ENCODE measurements around the gene PPP4C.

The PPP4C gene

DNA sequence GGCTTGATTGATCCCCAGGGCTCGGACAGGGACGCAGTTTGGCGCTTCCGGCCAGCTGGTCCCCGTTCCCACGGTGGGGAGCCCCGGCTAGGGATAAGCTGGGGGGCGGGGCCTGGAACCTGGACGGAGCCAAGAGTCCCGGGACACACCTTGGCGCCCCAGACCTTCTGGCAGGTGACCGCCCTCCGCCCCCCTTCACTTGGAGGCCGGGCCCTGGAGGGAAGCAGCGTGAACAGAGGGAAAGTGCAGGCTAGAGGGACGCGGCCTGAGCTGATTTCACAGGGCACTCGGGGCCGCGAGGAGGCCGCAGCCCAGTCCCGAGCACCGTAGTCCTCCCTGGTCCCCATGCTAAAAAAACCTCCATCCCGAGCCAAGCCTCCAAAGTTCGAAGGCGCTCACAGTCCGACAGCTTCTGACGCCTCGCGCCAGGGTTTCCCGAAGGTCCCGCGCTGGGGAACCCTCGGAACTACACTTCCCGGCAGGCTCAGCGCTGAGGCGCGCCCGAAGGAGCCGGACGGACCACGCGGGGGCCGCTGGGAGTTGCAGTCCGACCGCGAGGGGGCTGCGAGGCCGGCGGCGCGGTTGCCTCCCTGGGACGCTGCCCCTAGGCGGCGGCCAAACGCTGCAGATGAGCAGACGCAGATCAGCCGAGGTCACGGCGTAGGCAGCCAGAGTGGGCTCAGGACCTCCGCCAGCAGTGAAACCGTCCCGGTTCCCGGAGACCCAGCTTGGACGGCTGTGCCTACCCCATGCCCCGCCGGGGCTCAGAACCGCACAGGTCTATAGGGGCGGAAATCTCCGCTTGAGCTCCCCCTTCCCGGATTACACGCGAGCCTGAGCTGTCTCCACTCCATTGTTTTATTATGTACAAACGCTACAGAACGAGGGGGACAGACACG, 15.9 kb downstream of the PPP4C start, which contains the start of gene TBX6:
TSS of gene TBX6 (minus strand) at position 451 of the 899 bp plus-strand sequence. CDS start 731 bp downstream, outside the sequence.
- FAIRE-seq (no peak), DNase-seq (ENCODE audit: insufficient read length, low spot score) (no peak)
- no peak for TF ChIP-seq POLR2A (IDR thresholded peaks at IDR 0.05; ENCODE audit: low read depth, low read length)

DNA sequence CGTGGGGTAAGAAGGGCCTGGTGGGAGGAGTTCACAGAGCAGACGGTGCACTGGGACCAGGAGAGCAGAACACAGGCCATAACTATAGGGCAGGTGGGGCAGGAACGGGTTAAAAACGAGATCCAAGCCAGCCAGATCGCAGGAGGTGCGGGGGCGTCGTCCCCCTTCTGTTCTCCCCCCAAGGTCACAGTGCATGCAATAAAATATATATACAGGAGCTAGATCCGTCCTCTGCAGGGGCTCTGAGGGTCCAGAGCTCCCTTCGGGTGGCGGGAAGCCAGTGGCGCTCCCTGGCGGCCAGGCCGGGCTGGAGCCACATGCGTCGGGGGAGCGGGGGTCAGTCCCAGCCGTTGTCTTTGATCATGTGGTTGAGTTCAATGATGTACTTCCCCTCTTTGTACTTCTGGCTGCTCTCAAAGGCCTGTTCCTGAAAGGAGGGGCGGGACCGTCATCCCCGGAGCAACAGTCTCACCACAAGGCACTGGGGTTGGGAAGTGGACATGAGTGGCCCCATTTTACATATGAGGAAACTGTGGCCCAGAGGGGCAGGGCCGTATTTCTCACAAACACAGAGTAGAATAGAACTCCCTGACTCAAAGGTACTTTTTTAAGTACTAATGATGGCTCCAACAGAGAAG, 16.7 kb downstream of the PPP4C start:
- no peak for FAIRE-seq
- TF ChIP-seq POLR2A (IDR thresholded peaks at IDR 0.05; ENCODE audit: low read depth, low read length), result no peak
- DNase-seq (ENCODE audit: insufficient read length, low spot score), result no peak

DNA sequence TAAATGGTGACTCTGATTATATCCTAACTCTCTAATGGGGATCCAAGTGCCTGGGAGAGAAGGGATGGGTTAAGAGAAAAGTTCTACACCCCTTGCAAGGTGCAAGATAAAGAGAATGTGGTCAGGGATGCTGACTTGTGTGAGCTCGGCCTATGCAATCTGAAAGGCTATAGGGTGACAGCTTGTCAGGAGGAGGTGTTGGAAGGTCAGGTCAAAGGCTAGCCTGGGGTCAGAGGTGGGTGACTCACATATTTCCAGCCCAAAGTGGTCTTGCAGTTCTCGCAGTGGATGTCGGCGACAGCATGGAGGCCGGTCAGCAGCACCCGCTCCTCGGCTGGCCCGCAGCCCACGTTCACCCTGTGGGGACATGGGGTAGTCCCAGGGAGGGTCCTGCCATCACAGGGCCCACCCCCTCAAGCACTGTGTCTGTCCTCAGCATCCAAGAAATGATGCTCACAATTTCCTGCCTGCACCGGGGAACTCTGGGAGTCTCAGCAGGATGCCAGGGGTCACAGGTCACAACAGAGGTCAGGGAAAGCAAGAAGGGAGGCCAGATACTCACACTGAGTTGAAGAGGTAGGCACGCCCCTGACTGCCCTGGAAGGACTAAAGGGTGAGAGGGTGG, 18.9 kb downstream of the PPP4C start:
- no peak for TF ChIP-seq POLR2A (IDR thresholded peaks at IDR 0.05; ENCODE audit: low read depth, low read length)
- FAIRE-seq, result no peak

DNA sequence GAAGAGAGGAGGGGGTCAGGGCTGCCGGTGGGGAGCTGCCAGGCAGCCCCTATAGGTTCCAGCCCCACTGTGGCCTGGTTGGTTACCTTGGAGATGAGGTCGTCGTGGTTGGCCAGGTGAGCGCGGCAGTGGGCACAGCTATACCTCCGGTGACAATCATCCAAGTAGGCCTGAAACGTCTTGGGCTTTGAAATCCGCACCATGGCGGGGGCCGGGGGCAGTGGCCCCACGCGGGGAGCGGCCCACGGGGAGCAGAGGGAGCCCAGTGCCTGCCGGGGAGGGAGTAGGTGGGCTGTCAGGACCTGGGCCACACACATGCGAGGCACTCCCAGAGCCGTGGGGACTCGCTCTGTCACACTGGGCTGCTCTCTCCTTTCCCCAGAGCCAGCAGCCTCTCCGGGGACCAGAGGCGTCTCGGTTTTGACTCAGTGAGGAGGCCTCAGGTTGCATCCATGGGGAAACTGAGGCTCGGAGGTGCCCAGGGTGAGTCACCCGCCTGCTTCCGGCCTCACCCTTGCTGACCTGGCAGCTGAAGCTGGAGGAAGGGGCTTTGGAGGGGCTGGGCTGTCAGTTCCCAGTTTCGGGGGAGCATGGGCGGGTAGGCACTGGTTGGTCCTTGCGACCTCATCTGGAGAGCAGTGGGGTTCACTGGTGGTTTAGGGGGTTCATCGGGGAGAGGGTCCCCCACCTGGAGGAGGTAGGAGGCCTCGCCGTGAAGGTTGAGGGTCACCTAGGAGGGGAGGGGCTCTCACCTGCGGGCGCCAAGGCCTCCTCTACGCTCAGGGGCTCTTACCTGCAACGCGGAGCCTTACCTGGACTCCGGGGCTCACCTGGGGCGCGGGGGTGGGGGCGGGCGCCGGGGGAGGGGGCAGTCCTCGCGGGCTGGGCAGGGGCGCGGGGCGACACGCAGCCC, 19.6 kb downstream of the PPP4C start:
- TF ChIP-seq POLR2A (IDR thresholded peaks at IDR 0.05; ENCODE audit: low read depth, low read length), result no peak
- DNase-seq (ENCODE audit: insufficient read length, low spot score) (no peak), FAIRE-seq (no peak)

More for the DNA sequence above, 18.9 kb downstream of the PPP4C start:
- no peak for DNase-seq (ENCODE audit: insufficient read length, low spot score)

DNA sequence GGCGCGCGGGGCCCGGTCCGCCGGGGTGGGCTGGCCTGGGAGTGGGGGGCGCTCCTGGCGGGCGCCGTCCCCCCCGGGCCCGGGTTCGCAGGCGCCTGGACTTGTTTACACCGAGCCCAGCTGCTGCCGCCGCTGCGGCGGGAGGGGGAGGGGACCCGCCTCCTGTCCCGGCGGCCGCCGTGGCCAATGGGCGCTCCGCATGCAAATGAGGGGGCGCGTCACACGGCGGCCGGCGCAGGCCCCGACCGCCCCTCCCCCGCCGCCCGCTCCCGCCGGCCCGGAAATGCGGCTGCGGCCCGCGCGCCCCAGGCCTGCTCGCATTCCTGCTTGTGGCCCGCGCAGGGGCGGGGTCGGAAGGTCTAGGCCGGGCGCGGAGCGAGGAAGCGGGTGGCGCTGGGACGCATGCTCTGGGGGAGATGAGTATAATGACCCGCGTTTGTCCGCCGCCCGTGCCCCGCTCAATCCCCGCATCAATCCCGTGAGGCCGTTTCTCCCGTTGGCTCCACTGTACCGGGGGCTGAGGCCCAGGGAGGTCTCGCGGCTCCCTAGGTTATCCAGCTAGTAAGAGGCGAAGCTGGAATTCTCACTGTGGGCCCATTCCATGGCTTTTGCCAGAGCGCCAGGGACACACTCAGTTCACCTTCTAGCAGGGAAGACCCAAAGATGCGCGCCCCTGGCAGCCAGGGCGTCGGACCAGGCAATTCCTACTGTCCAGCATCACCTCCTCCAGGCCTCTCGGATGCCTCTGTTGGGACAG, 20.5 kb downstream of the PPP4C start, which contains the start of gene YPEL3:
TSS of gene YPEL3 (minus strand) at position 109 of the 757 bp plus-strand sequence. CDS start 731 bp downstream, outside the sequence.
- no peak for FAIRE-seq
- DNase-seq (ENCODE audit: insufficient read length, low spot score), result peak; percentile 82
- TF ChIP-seq POLR2A (IDR thresholded peaks at IDR 0.05; ENCODE audit: low read depth, low read length), result no peak; the same call in 1 of the 2 replicates

GRCh38 chr16:30096862-30097563, 21.2 kb downstream of the PPP4C start:
- DNase-seq (ENCODE audit: insufficient read length, low spot score) (no peak), FAIRE-seq (no peak)
- TF ChIP-seq POLR2A (IDR thresholded peaks at IDR 0.05; ENCODE audit: low read depth, low read length), result no peak

DNA sequence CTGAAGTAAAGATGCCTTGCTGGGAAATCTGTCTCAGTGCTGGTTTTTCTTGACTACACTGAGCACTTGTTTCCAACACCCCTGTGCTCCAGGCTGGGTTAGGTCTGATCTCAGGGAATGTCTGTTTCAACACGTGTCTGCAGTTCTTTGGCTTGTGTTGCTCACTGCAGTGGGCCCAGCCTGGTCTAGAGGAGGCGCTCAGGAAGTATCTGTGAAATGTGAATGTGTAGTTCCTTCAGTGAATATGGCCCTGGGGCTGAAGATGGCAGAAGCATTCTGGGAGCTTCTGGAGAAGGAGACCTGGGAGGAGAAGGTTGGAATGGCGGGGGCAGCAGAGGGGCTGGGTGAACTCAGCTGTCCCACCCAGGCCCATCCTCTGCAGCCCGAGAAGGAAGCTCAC, 28.3 kb downstream of the PPP4C start:
- FAIRE-seq (no peak), DNase-seq (ENCODE audit: insufficient read length, low spot score) (no peak)
- TF ChIP-seq POLR2A (IDR thresholded peaks at IDR 0.05; ENCODE audit: low read depth, low read length), result no peak

DNA sequence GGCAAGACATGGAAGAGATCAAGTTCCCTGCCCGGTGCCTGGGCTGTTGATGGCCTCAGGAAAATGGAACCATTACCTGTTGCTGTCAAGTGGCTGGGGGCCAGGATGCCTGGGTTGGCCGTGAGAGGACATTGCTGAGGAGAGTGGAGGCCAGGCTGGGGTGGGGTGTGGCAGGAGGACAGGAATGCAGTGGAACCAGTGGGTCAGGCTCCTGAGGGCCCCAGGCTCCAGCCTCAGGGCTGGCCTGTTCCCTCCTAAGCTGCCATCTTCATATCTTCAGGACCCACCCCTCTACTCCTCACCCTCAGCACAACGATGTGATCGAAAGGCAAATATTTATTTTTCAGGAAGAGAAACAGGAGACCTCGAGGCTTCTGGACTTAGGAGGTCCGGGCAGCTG, 28.7 kb downstream of the PPP4C start:
- FAIRE-seq (no peak), DNase-seq (ENCODE audit: insufficient read length, low spot score) (no peak)
- TF ChIP-seq POLR2A (IDR thresholded peaks at IDR 0.05; ENCODE audit: low read depth, low read length), result no peak

GRCh38 chr16:30108059-30108850, 32.5 kb downstream of the PPP4C start:
- TF ChIP-seq POLR2A (IDR thresholded peaks at IDR 0.05; ENCODE audit: low read depth, low read length), result no peak
- DNase-seq (ENCODE audit: insufficient read length, low spot score), result no peak
- no peak for FAIRE-seq

GRCh38 chr16:30110661-30111060, 34.9 kb downstream of the PPP4C start:
- FAIRE-seq, result no peak
- no peak for TF ChIP-seq POLR2A (IDR thresholded peaks at IDR 0.05; ENCODE audit: low read depth, low read length)
- DNase-seq (ENCODE audit: insufficient read length, low spot score), result no peak

Data from H54 (cell line).